GM12873 (cell line): ENCODE results near the gene PABPC3.

Source experiments
- CTCF ChIP-seq: IDR thresholded peaks from 2 replicates; pipeline ENCODE4 v1.5.1; 2012; ENCODE audit warnings: low read depth, mild to moderate bottlenecking, moderate library complexity, low read length, control low read depth; ENCODE audit not compliant: insufficient read depth; ENCODE audit errors: missing control alignments

The PABPC3 gene

GRCh38 chr13:25095851-25096453 is at the start of gene PABPC3:
Gene PABPC3, plus strand, starts transcription at chr13:25096136. Its CDS starts 63 bp downstream, at chr13:25096199.
- no peak for TF ChIP-seq CTCF

GRCh38 chr13:25046274-25046984 is 49.5 kb upstream of the PABPC3 start:
- no peak for TF ChIP-seq CTCF

- TF ChIP-seq CTCF: no peak
Measured at GRCh38 chr13:25046985-25047511, 48.9 kb upstream of the PABPC3 start.

GRCh38 chr13:25051065-25051464 is 44.9 kb upstream of the PABPC3 start:
- TF ChIP-seq CTCF: no peak

- no peak for TF ChIP-seq CTCF
Measured at GRCh38 chr13:25059166-25059565, 36.8 kb upstream of the PABPC3 start.

- TF ChIP-seq CTCF: no peak
Measured at GRCh38 chr13:25059958-25060357, 36.0 kb upstream of the PABPC3 start.

GRCh38 chr13:25062479-25062878 is 33.5 kb upstream of the PABPC3 start:
- no peak for TF ChIP-seq CTCF
